ENCODE results near the gene HCAR1.
"Not testable (repeated sequence)": the region's sequence is repeated elsewhere in the genome, so short reads cannot be mapped to it uniquely, and the experiment has no call there.

Gene HCAR1

DNA sequence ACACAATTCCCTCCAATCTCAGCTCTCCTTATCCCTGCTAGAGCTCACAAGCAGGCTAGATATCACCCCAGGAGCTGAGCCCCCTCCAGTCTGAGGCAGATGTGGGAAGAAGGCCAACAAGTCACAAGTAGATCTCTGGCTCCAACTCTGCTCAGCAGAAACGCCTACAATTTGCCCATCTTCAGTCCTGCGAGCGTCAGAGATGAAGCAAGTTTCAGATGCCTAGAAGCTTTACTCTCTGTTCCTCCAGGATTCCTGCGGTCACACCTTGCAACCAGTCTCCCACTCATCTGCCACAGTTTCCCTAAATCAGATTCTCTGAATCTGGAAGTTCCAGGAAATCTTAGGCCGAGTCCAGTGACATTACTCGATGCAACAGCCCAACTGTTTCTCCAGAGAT is 15.4 kb downstream of the HCAR1 start:
- not testable (repeated sequence) for H3K4me1 ChIP-seq (ENCODE audit: control insufficient read depth, low read depth, low read length); H3K9ac ChIP-seq (ENCODE audit: low read length); H4K8ac ChIP-seq (ENCODE audit: low read depth, low read length); H3K79me2 ChIP-seq (ENCODE audit: control insufficient read depth, insufficient read depth, low read length); H3K36me3 ChIP-seq (ENCODE audit: control insufficient read depth, insufficient read depth, low read length); H3K4me3 ChIP-seq (ENCODE audit: low read length); H2BK120ac ChIP-seq (ENCODE audit: low read depth, low read length); H3K56ac ChIP-seq (ENCODE audit: low read length); H3K23ac ChIP-seq (ENCODE audit: low read length); H2AK5ac ChIP-seq (ENCODE audit: low read length); H2BK15ac ChIP-seq (replicated peaks; ENCODE audit: low read depth); H3K79me1 ChIP-seq (ENCODE audit: low read length); H4K5ac ChIP-seq (ENCODE audit: low read length); H3K4me2 ChIP-seq (ENCODE audit: low read length); H3K4ac ChIP-seq (ENCODE audit: low read depth, low read length); H2BK5ac ChIP-seq (ENCODE audit: low read length); H3K18ac ChIP-seq (ENCODE audit: low read length); DNase-seq; H3K27ac ChIP-seq (ENCODE audit: low read depth, low read length); H3K27me3 ChIP-seq (ENCODE audit: insufficient read depth, low read length, poor library complexity)
- no CpG with 5 or more reads among the region's 6 CpGs for WGBS (ENCODE audit: extremely low coverage, insufficient coverage, low lambda C conversion rate)

DNA sequence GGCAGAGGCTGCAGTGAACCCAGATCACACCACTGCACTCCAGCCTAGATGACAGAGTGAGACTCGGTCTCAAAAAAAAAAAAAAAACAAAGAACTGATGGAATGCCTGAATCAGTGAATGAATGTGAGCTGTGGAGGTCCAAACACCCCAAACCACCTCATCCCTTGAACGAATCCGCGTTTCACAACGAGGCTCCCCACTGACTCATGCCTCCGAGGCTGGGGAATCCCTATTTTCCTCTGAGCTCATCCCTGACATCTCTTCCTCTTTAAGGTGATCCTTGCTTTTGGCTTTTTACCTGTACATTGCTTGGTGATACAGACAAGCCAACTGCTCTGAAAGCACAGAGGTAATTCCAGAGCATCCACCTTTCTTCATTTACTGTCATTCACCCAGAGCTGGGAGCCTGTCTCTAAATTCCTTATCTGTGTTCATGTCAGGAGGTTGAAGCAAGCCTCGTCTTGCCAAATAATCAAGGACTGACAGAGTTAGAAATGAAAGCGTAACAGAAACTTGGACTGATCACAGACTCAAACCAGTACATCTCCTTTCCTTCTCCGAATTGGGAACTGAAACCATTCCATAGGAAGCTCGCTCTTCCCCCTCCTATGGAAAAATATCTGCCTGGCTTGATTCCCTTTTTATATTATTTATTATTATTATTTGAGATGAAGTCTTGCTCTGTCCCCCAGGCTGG is 17.0 kb downstream of the HCAR1 start:
- H4K5ac ChIP-seq (ENCODE audit: low read length); H3K27ac ChIP-seq (ENCODE audit: low read depth, low read length); H3K23ac ChIP-seq (ENCODE audit: low read length); H3K79me2 ChIP-seq (ENCODE audit: control insufficient read depth, insufficient read depth, low read length); H3K4me3 ChIP-seq (ENCODE audit: low read length); DNase-seq; H3K27me3 ChIP-seq (ENCODE audit: insufficient read depth, low read length, poor library complexity); H2BK5ac ChIP-seq (ENCODE audit: low read length); H3K79me1 ChIP-seq (ENCODE audit: low read length); H4K8ac ChIP-seq (ENCODE audit: low read depth, low read length); H3K56ac ChIP-seq (ENCODE audit: low read length); H3K36me3 ChIP-seq (ENCODE audit: control insufficient read depth, insufficient read depth, low read length); H3K4ac ChIP-seq (ENCODE audit: low read depth, low read length); H3K18ac ChIP-seq (ENCODE audit: low read length); H3K4me2 ChIP-seq (ENCODE audit: low read length); H3K4me1 ChIP-seq (ENCODE audit: control insufficient read depth, low read depth, low read length); H2AK5ac ChIP-seq (ENCODE audit: low read length); H2BK120ac ChIP-seq (ENCODE audit: low read depth, low read length); H2BK15ac ChIP-seq (replicated peaks; ENCODE audit: low read depth); H3K9ac ChIP-seq (ENCODE audit: low read length): not testable (repeated sequence)
- WGBS (ENCODE audit: extremely low coverage, insufficient coverage, low lambda C conversion rate) = no CpG with 5 or more reads among the region's 10 CpGs

DNA sequence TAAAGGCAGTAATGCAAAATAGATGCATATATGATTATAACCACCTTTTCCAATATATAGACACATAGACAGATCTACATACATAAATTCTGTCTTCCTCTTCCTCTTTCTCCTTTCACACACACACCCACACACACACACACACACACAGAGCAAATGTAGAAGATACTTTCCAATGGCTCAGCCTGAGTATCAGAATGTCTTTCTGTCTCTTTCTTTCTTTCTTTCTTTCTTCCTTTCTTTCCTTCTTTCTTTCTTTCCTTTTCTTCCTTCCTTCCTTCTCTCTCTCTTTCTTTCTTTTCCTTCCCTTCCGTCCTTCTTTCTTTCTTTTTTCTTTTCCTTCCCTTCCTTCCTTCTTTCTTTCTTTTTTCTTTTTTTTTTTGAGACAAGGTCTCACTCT is 19.4 kb downstream of the HCAR1 start:
- not testable (repeated sequence) for H3K36me3 ChIP-seq (ENCODE audit: control insufficient read depth, insufficient read depth, low read length); H3K18ac ChIP-seq (ENCODE audit: low read length); H4K8ac ChIP-seq (ENCODE audit: low read depth, low read length); H3K56ac ChIP-seq (ENCODE audit: low read length); H3K27me3 ChIP-seq (ENCODE audit: insufficient read depth, low read length, poor library complexity); H3K4ac ChIP-seq (ENCODE audit: low read depth, low read length); H3K4me3 ChIP-seq (ENCODE audit: low read length); H2BK15ac ChIP-seq (replicated peaks; ENCODE audit: low read depth); H3K27ac ChIP-seq (ENCODE audit: low read depth, low read length); H4K5ac ChIP-seq (ENCODE audit: low read length); H3K79me1 ChIP-seq (ENCODE audit: low read length); H2BK5ac ChIP-seq (ENCODE audit: low read length); H2BK120ac ChIP-seq (ENCODE audit: low read depth, low read length); DNase-seq; H3K79me2 ChIP-seq (ENCODE audit: control insufficient read depth, insufficient read depth, low read length); H3K4me2 ChIP-seq (ENCODE audit: low read length); H2AK5ac ChIP-seq (ENCODE audit: low read length); H3K23ac ChIP-seq (ENCODE audit: low read length); H3K9ac ChIP-seq (ENCODE audit: low read length); H3K4me1 ChIP-seq (ENCODE audit: control insufficient read depth, low read depth, low read length)
- WGBS (ENCODE audit: extremely low coverage, insufficient coverage, low lambda C conversion rate) = no CpG with 5 or more reads among the region's 1 CpG

- not testable (repeated sequence) for H3K27ac ChIP-seq (ENCODE audit: low read depth, low read length); H3K18ac ChIP-seq (ENCODE audit: low read length); H3K4me2 ChIP-seq (ENCODE audit: low read length); H3K56ac ChIP-seq (ENCODE audit: low read length); H3K4me3 ChIP-seq (ENCODE audit: low read length); H2BK15ac ChIP-seq (replicated peaks; ENCODE audit: low read depth); H4K5ac ChIP-seq (ENCODE audit: low read length); H2BK5ac ChIP-seq (ENCODE audit: low read length); H3K79me1 ChIP-seq (ENCODE audit: low read length); H3K9ac ChIP-seq (ENCODE audit: low read length); H3K4me1 ChIP-seq (ENCODE audit: control insufficient read depth, low read depth, low read length); H3K27me3 ChIP-seq (ENCODE audit: insufficient read depth, low read length, poor library complexity); H2BK120ac ChIP-seq (ENCODE audit: low read depth, low read length); H3K79me2 ChIP-seq (ENCODE audit: control insufficient read depth, insufficient read depth, low read length); H3K4ac ChIP-seq (ENCODE audit: low read depth, low read length); H2AK5ac ChIP-seq (ENCODE audit: low read length); H3K36me3 ChIP-seq (ENCODE audit: control insufficient read depth, insufficient read depth, low read length); H3K23ac ChIP-seq (ENCODE audit: low read length); H4K8ac ChIP-seq (ENCODE audit: low read depth, low read length); DNase-seq
- no CpG with 5 or more reads among the region's 2 CpGs for WGBS (ENCODE audit: extremely low coverage, insufficient coverage, low lambda C conversion rate)
Measured at GRCh38 chr12:122710341-122710740, 20.3 kb downstream of the HCAR1 start.

GRCh38 chr12:122709287-122709686 is 21.4 kb downstream of the HCAR1 start:
- H4K8ac ChIP-seq (ENCODE audit: low read depth, low read length); H4K5ac ChIP-seq (ENCODE audit: low read length); H2AK5ac ChIP-seq (ENCODE audit: low read length); H3K4me3 ChIP-seq (ENCODE audit: low read length); H3K4me1 ChIP-seq (ENCODE audit: control insufficient read depth, low read depth, low read length); H2BK15ac ChIP-seq (replicated peaks; ENCODE audit: low read depth); H3K27ac ChIP-seq (ENCODE audit: low read depth, low read length); H3K4ac ChIP-seq (ENCODE audit: low read depth, low read length); H3K23ac ChIP-seq (ENCODE audit: low read length); DNase-seq; H3K9ac ChIP-seq (ENCODE audit: low read length); H3K27me3 ChIP-seq (ENCODE audit: insufficient read depth, low read length, poor library complexity); H3K18ac ChIP-seq (ENCODE audit: low read length); H3K56ac ChIP-seq (ENCODE audit: low read length); H3K4me2 ChIP-seq (ENCODE audit: low read length); H3K36me3 ChIP-seq (ENCODE audit: control insufficient read depth, insufficient read depth, low read length); H3K79me2 ChIP-seq (ENCODE audit: control insufficient read depth, insufficient read depth, low read length); H2BK120ac ChIP-seq (ENCODE audit: low read depth, low read length); H3K79me1 ChIP-seq (ENCODE audit: low read length); H2BK5ac ChIP-seq (ENCODE audit: low read length): not testable (repeated sequence)
- WGBS (ENCODE audit: extremely low coverage, insufficient coverage, low lambda C conversion rate) = no CpG with 5 or more reads among the region's 3 CpGs

- H4K8ac ChIP-seq (ENCODE audit: low read depth, low read length); H3K56ac ChIP-seq (ENCODE audit: low read length); H2BK5ac ChIP-seq (ENCODE audit: low read length); H3K79me1 ChIP-seq (ENCODE audit: low read length); H3K4ac ChIP-seq (ENCODE audit: low read depth, low read length); H3K27ac ChIP-seq (ENCODE audit: low read depth, low read length); H2BK15ac ChIP-seq (replicated peaks; ENCODE audit: low read depth); H3K36me3 ChIP-seq (ENCODE audit: control insufficient read depth, insufficient read depth, low read length); H3K9ac ChIP-seq (ENCODE audit: low read length); H3K4me3 ChIP-seq (ENCODE audit: low read length); H3K18ac ChIP-seq (ENCODE audit: low read length); H2BK120ac ChIP-seq (ENCODE audit: low read depth, low read length); H3K4me2 ChIP-seq (ENCODE audit: low read length); H3K79me2 ChIP-seq (ENCODE audit: control insufficient read depth, insufficient read depth, low read length); H4K5ac ChIP-seq (ENCODE audit: low read length); H3K27me3 ChIP-seq (ENCODE audit: insufficient read depth, low read length, poor library complexity); H3K23ac ChIP-seq (ENCODE audit: low read length); H3K4me1 ChIP-seq (ENCODE audit: control insufficient read depth, low read depth, low read length); DNase-seq; H2AK5ac ChIP-seq (ENCODE audit: low read length): not testable (repeated sequence)
- no CpG with 5 or more reads among the region's 3 CpGs for WGBS (ENCODE audit: extremely low coverage, insufficient coverage, low lambda C conversion rate)
Measured at GRCh38 chr12:122703841-122704240, 26.8 kb downstream of the HCAR1 start.
